Liver (tissue), 9 donors: ENCODE measurements around the gene HNRNPDL. TPM values are rescaled to one million over a fixed set of nuclear protein-coding genes. Genes with fewer than 3 reads are reported as not detected.

ENCODE experiments used
- DNase-seq: peaks from one replicate; pipeline ENCODE4 v3.0.0-alpha.2; 2017; ENCODE audit warnings: low spot score
- H3K27ac ChIP-seq, 2 donors: one replicate each; pipeline ENCODE4 v1.7.0; 2013; ENCODE audit warnings: inconsistent platforms in 2 of 2, low read length in 2 of 2, control low read depth in 1 of 2, low read depth in 1 of 2, mild to moderate bottlenecking in 1 of 2
- H3K27me3 ChIP-seq, 4 donors: one replicate each; pipeline versions ENCODE4 v1.6.1 to v1.7.0; 2013; ENCODE audit warnings: low read length in 3 of 4, inconsistent platforms in 1 of 4, mild to moderate bottlenecking in 1 of 4, moderate library complexity in 1 of 4; ENCODE audit not compliant: control insufficient read depth in 4 of 4, insufficient read depth in 4 of 4
- H3K36me3 ChIP-seq, 4 donors: one replicate each; pipeline versions ENCODE4 v1.6.1 to v1.7.0; 2013; ENCODE audit warnings: low read length in 3 of 4, mild to moderate bottlenecking in 3 of 4, low read depth in 1 of 4, moderate library complexity in 1 of 4; ENCODE audit not compliant: control insufficient read depth in 4 of 4, insufficient read depth in 3 of 4
- H3K4me1 ChIP-seq, 4 donors: one replicate each; pipeline versions ENCODE4 v1.6.1 to v1.7.0; 2013; ENCODE audit warnings: low read length in 3 of 4, mild to moderate bottlenecking in 3 of 4, moderate library complexity in 1 of 4; ENCODE audit not compliant: control insufficient read depth in 4 of 4, insufficient read depth in 4 of 4
- H3K4me3 ChIP-seq, 3 donors: one replicate each; pipeline versions ENCODE4 v1.6.1 to v1.7.0; 2013; ENCODE audit warnings: low read length in 3 of 3, control low read depth in 1 of 3, low read depth in 1 of 3, mild to moderate bottlenecking in 1 of 3
- H3K9ac ChIP-seq, 2 donors: one replicate each; pipeline ENCODE4 v1.7.0; 2013; ENCODE audit warnings: low read length in 2 of 2, mild to moderate bottlenecking in 2 of 2, moderate library complexity in 2 of 2, control low read depth in 1 of 2, low read depth in 1 of 2
- H3K9me3 ChIP-seq, 4 donors: one replicate each; pipeline versions ENCODE4 v1.6.1 to v1.7.0; 2013; ENCODE audit warnings: low read length in 3 of 4; ENCODE audit not compliant: control insufficient read depth in 4 of 4
- CTCF ChIP-seq: fragments of 150-350 bp; IDR thresholded peaks from 2 replicates; pipeline ENCODE4 v1.5.1; 2017; ENCODE audit warnings: improper control_type of control experiment, low read depth, low read length; ENCODE audit not compliant: missing input control
- EGR1 ChIP-seq, 2 donors: IDR thresholded peaks; 2 replicates each; pipeline ENCODE4 v1.6.1; 2016 to 2018; ENCODE audit warnings: antibody characterized with exemption in 2 of 2, low read depth in 2 of 2
- FOXA1 ChIP-seq: IDR thresholded peaks from 2 replicates; pipeline ENCODE4 v1.6.1; 2016; ENCODE audit warnings: antibody characterized with exemption
- FOXA2 ChIP-seq: IDR thresholded peaks from 2 replicates; pipeline ENCODE4 v1.6.1; 2016; ENCODE audit warnings: antibody characterized with exemption
- GABPA ChIP-seq, 2 donors: IDR thresholded peaks in 1 of 2; conservative IDR thresholded peaks in 1 of 2; 2 replicates each; pipeline ENCODE4 v1.6.1; 2016; ENCODE audit warnings: antibody characterized with exemption in 2 of 2, mild to moderate bottlenecking in 1 of 2, moderate library complexity in 1 of 2
- HNF4A ChIP-seq, 2 donors: conservative IDR thresholded peaks; 2 replicates each; pipeline ENCODE4 v1.6.1; 2016; ENCODE audit warnings: antibody characterized with exemption in 2 of 2, mild to moderate bottlenecking in 2 of 2
- HNF4G ChIP-seq: IDR thresholded peaks from 2 replicates; pipeline ENCODE4 v1.6.1; 2016; ENCODE audit warnings: antibody characterized with exemption
- MAX ChIP-seq: IDR thresholded peaks from 2 replicates; pipeline ENCODE4 v1.6.1; 2016; ENCODE audit warnings: antibody characterized with exemption
- NR2F2 ChIP-seq: IDR thresholded peaks from 2 replicates; pipeline ENCODE4 v1.6.1; 2016; ENCODE audit warnings: antibody characterized with exemption
- RAD21 ChIP-seq, 2 donors: IDR thresholded peaks; 2 replicates each; pipeline ENCODE4 v1.6.1; 2016; ENCODE audit warnings: antibody characterized with exemption in 2 of 2, mild to moderate bottlenecking in 2 of 2
- REST ChIP-seq: IDR thresholded peaks from 2 replicates; pipeline ENCODE4 v1.6.1; 2016; ENCODE audit warnings: antibody characterized with exemption, mild to moderate bottlenecking
- RXRA ChIP-seq, 2 donors: IDR thresholded peaks; 2 replicates each; pipeline ENCODE4 v1.6.1; 2017 to 2018; ENCODE audit warnings: antibody characterized with exemption in 2 of 2, mild to moderate bottlenecking in 1 of 2
- SP1 ChIP-seq: IDR thresholded peaks from 2 replicates; pipeline ENCODE4 v1.6.1; 2018; ENCODE audit warnings: antibody characterized with exemption, mild to moderate bottlenecking
- TAF1 ChIP-seq: conservative IDR thresholded peaks from 2 replicates; pipeline ENCODE4 v1.6.1; 2016; ENCODE audit warnings: antibody characterized with exemption, mild to moderate bottlenecking
- WGBS: extraction: QIAGEN DNeasy Blood & Tissue Kit; methylation state at CpG from one replicate; pipeline ENCODE4 v1.1.7; 2013; 5-methylcytosine and 5-hydroxymethylcytosine counted together
- polyA plus RNA-seq, 2 donors: library from polyadenylated mRNA; stranded (reverse) in 1 of 2; unstranded in 1 of 2; fragments of 200-250 nt in 1 of 2; fragments of >200 nt in 1 of 2; fragmentation: Nextera tagmentation in 1 of 2; extraction: Ambion mirVana in 1 of 2; gene quantifications; one replicate each; pipeline versions ENCODE4 v1.2.1 to v1.2.3, GENCODE V29; 2013 to 2015
- total RNA-seq, 2 donors: library from RNA; depleted of rRNA; stranded (reverse); fragments of >200 nt; gene quantifications; one replicate each; pipeline ENCODE4 v1.2.3, GENCODE V29; 2014
- TF ChIP-seq, protein P1 (sequence below): IDR thresholded peaks from 2 replicates; pipeline ENCODE4 v1.6.1; 2016; ENCODE audit warnings: antibody characterized with exemption
- TF ChIP-seq, protein P2 (sequence below): IDR thresholded peaks from 2 replicates; pipeline ENCODE4 v1.6.1; 2016; ENCODE audit warnings: antibody characterized with exemption
- donor health status: healthy.
- donor health status: healthy.
- donor health status: healthy.
- donor health status: healthy.
- donor health status: healthy.

HNRNPDL gene
- total and polyA plus RNA-seq, 4 donors, result 53.1 to 57.9 (median 57.6) TPM

DNA sequence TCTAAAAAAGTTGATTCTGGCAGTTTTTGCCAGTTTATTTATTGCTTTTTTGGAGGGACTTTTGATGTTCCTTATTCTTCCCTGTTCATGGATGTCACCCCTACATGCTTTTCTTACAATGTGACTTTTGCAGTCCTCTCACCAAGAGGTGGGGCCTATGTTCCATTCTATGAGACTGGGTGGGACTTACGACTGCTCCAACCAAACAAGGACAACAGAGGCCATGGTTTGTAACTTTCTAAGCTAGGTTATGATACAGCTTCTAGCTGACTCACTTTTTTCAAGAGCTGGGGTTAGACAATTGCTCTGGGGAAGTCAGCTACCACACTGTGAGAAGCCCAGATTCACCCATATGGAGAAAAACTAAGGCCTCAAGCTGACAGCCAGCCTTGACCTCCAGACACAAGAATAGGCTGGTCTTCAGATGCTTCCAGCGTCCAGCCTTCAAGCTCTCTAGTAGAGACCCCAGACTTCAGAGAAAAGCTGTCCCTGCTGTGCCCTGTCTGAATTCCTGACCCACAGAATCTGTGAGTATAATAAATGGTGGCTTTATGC, 39.6 kb upstream of the HNRNPDL start:
- H3K36me3 ChIP-seq, result peaks cover 0 to 2% (median 0%) of the 10 kb centered on the region in 4 donors
- no peaks in the 10 kb centered on the region for H3K27me3 ChIP-seq
- no peaks in the 10 kb centered on the region for H3K9me3 ChIP-seq
- WGBS, result 83% methylated on average over 2 of the region's 2 CpGs
- no peak overlapping the region for H3K27ac ChIP-seq
- DNase-seq, result no peak
- H3K4me3 ChIP-seq, result no peak overlapping the region
- H3K4me1 ChIP-seq, result no peaks in the 10 kb centered on the region
- H3K9ac ChIP-seq, result no peak overlapping the region
- no peak for TF ChIP-seq MAX
- TF ChIP-seq GABPA (IDR thresholded peaks at IDR 0.05 in 1 of 2, conservative IDR thresholded peaks at IDR 0.05 in 1 of 2), result no peak
- no peak for TF ChIP-seq HNF4A (conservative IDR thresholded peaks at IDR 0.05)
- TF ChIP-seq RAD21 (IDR thresholded peaks at IDR 0.05), result peak; percentile 24 to 39

DNA sequence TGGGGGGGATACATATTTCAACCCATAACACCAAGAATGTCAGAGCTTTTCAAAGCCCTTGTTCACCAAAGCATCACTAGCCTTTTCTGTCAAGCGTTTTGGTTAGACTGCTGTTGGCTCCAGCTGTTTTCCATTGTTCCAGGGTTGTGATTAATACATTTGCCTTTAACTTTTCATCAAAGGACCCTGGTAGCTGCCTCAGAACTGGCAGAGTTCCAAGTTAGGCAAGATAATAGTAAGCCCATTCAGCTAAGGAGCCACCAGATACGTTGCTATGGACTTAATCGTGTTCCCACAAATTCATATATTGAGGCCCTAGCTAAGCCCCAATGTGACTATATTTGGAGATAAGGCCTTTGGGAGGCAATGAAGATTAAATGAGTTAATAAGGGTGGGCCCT, 37.2 kb upstream of the HNRNPDL start:
- no peak overlapping the region for H3K9ac ChIP-seq
- H3K27ac ChIP-seq, result no peak overlapping the region
- TF ChIP-seq, protein P1, sequence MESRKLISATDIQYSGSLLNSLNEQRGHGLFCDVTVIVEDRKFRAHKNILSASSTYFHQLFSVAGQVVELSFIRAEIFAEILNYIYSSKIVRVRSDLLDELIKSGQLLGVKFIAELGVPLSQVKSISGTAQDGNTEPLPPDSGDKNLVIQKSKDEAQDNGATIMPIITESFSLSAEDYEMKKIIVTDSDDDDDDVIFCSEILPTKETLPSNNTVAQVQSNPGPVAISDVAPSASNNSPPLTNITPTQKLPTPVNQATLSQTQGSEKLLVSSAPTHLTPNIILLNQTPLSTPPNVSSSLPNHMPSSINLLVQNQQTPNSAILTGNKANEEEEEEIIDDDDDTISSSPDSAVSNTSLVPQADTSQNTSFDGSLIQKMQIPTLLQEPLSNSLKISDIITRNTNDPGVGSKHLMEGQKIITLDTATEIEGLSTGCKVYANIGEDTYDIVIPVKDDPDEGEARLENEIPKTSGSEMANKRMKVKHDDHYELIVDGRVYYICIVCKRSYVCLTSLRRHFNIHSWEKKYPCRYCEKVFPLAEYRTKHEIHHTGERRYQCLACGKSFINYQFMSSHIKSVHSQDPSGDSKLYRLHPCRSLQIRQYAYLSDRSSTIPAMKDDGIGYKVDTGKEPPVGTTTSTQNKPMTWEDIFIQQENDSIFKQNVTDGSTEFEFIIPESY, result no peak
- TF ChIP-seq NR2F2 (no peak), EGR1 (IDR thresholded peaks at IDR 0.05; ENCODE audit: low read depth in 2 of 2) (no peak), GABPA (IDR thresholded peaks at IDR 0.05 in 1 of 2, conservative IDR thresholded peaks at IDR 0.05 in 1 of 2) (no peak), TAF1 (no peak), FOXA2 (no peak), CTCF (no peak), FOXA1 (no peak), REST (no peak), HNF4G (no peak), RXRA (IDR thresholded peaks at IDR 0.05) (no peak), MAX (no peak), SP1 (no peak), RAD21 (IDR thresholded peaks at IDR 0.05) (no peak)
- TF ChIP-seq, protein P2, sequence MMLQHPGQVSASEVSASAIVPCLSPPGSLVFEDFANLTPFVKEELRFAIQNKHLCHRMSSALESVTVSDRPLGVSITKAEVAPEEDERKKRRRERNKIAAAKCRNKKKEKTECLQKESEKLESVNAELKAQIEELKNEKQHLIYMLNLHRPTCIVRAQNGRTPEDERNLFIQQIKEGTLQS, result no peak
- WGBS, result 79% methylated on average over 3 of the region's 3 CpGs
- no peaks in the 10 kb centered on the region for H3K27me3 ChIP-seq
- peaks cover 0 to 5% (median under 1%) of the 10 kb centered on the region in 4 donors for H3K4me1 ChIP-seq
- DNase-seq, result no peak
- peaks cover 0 to 2% (median 0%) of the 10 kb centered on the region in 4 donors for H3K36me3 ChIP-seq
- no peaks in the 10 kb centered on the region for H3K9me3 ChIP-seq
- H3K4me3 ChIP-seq, result no peak overlapping the region
